GM04504 (cell line): Measurements from ENCODE around the gene TRAPPC2L.
"Not testable (repeated sequence)": the region's sequence is repeated elsewhere in the genome, so short reads cannot be mapped to it uniquely, and the experiment has no call there.

ENCODE experiments used
- DNase-seq: peaks from one replicate; pipeline ENCODE4 v3.0.0-alpha.2; 2012; ENCODE audit warnings: low read depth

The TRAPPC2L gene

DNA sequence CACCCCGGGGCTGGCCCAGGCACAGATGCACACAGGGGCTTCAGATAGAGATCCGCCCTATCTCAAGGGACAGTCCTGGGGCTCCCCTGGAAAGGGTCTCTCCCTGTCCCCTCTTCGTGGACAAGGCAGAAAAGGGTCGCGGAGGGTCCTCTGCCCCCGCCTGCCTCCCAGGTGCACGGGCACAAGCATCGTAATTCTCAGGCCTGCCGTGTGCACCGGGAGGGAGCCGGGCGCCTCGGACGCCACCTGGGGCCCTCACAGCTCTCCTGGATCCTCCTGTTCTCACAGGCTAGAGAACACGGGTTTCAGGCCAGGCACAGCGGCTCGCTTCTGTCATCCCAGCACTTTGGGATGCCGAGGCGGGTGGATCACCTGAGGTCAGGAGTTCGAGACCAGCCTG is 21.4 kb downstream of the TRAPPC2L start:
- no peak for DNase-seq

DNA sequence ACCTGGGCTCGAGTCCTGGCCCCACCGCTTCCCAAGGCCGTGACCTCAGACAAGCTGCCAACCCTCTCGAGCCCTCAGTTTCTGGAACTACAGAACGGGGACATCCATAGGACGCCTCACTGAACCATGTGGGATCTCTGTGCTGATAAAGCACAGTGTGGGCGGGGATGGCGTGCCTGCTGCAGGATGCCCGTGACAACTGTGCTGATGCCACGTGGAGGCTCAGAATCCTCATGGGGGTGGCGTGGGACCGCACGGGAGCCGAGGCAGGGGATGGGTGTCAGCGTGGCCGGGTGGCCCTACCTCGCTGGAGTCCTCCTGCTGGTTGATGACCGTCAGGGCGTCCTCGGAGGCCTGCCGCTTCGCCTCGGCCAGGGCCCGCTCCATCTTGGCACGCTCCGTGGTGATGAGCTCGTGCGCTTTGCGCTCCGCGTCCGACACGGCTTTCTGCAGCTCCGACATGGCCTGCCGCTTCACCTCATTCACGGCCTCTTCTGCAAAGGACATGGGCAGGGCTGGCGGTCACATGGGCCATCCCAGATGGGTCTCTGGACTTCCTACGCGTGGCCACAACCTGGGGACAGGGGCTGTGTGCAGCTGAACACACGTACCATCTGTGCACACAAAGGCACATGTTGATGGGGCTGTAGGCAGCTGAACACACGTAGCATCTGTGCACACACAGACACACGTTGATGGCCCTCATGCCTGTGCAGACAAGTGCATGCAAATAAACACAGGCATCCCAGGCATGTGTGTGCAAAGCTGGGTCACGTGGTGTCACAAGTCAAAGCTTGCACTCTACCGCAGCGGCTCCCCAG is 22.2 kb downstream of the TRAPPC2L start:
- no peak for DNase-seq

DNA sequence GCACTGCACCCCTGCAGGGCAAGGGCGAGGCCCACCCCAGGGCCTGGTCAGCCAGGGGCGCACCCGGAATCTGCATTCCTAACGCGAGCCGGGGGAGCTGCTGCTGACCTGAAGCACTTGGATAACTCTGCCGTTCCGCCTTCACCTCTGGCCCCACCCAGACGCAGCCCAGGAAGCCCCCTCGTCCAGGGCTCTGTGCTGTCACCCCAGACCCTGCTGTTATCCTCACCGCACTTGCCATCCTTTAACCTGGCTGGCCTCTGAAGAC is 22.8 kb downstream of the TRAPPC2L start:
- DNase-seq, result no peak

DNA sequence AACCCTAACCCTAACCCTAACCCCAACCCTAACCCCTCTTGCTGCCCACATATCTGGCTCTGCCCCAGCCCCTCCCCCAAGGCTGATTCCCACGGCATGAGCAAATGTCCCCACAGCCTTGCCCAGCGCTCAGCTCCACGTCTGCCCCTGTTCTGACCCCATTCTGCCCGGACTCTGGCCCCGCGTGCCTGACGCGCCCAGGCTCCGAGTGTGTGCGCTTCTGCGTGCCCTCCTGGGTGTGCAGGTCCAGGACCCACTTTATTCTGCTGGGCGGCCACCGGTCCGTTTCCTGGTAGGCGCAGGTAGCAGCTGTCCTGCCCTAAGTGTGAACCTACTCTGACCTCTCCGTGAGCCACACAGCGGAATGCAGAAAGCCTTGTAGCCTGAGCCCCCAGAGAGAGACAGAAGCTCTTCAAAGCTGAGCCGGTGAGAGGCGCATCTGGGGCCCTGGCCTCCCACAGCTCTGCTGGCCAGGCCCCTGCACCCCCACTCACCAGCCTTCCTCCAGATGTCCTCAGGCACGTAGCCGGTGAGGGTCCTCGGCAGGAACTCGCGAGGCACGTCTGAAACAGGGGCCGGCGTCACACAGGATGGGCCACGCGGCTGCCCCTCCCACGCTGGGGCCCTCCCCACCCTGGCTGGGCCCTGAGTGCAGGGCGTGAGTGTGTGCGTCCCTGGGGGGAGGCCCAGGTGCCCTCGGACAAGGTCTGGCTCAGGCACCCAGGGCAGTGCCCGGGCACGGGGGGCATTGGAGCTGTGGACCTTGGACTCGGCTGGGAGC is 23.5 kb downstream of the TRAPPC2L start:
- no peak for DNase-seq

- no peak for DNase-seq
Observed at GRCh38 chr16:88881007-88881615, 24.2 kb downstream of the TRAPPC2L start.

- DNase-seq, result no peak
Observed at GRCh38 chr16:88881675-88882357, 24.9 kb downstream of the TRAPPC2L start.

DNA sequence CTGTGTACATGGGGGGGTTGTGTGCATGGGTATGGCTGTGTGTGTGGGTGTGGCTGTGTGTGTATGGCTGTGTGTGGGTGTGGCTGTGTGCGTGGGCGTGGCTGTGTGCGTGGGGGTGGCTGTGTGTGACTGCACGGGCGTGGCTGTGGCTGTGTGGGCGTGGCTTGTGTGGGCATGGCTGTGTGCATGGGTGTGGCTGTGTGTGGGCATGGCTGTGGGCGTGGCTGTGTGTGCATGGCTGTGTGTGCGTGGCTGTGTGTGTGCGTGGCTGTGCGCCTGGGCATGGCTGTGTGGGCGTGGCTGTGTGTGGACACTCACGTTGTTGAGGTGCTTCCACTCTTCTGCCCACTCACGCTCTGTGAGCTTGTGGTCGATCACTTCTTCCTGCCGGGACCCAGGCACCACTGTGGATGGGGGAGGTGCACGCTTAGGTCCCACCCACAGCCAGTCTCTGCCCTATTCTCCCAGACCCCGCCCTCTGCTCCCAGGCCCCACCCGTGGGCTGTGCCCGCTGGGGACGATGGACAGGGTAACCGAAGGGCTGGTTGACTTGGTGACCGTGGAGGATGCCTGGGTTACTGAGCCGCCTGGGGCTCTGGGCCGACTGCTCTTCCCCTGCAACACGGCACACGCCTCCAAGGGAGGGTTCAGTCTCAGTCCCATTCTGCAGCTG is 25.6 kb downstream of the TRAPPC2L start:
- no peak for DNase-seq

DNA sequence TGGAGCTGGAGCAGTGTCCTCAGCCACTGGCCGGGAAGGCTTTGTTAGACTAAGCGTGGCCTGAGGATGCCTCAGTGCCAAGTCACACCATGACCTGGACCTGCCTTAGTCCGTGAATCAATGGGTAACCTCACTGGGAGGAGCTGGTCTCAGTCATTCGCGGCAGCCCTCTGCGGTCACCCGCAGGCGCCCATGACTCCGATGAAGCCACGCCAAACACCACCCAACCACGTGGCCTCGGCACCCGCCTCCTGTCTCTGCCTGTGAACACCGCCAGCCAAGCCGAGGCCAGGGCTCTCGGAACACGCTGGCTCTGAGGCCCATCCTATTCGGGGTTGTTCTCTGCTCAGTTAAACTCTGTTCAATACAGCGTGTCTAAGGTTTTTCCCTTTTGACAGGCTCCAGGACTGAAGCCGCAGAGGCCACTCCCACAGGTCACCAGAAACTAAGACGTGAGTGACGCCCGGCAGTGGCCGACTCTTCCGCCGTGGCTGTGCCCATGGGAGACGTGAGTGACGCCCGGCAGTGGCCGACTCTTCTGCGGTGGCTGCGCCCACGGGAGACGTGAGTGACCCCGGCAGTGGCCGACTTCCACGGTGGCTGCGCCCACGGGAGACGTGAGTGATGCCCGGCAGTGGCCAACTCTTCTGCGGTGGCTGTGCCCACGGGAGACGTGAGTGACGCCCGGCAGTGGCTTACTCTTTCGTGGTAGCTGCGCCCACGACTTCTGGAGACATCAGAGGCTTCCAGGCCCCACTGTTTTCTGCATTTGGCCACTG is 26.4 kb downstream of the TRAPPC2L start:
- DNase-seq, result no peak

- no peak for DNase-seq
Observed at GRCh38 chr16:88883946-88884345, 27.0 kb downstream of the TRAPPC2L start.

DNA sequence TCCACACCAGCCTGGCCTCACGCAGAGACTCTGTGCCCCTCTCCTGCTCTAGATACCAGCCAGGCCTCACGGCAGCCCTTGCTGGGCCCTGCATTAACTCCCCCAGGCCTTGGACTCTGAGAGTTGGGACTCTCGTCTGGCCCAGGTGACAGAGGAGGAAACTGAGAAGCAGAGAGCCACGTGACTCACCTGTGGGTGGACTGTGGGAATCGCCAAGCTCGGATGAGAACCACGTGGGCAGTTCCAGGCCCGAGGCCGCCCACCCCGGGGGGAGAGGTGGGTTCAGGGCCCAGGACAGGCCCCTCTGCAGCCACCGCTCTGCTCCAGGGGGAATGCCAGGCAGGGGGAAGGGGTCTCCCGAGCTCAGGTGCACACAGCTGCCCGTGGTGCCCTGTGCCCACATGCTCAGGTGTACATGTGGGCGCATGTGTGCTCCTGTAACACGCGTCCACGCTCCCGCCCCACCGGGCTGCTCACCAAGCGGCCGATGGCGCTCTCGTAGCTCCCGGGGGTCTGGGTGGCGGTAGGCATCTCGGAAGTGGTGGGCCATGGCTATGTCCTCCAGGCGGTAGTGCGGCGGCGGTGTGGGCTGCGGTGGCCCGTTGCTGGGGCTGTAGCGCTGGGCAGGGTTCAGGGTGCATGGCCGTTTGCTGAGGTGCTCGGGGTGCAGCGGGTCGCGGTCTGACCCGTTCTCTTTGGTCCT is 27.8 kb downstream of the TRAPPC2L start:
- DNase-seq, result no peak

GRCh38 chr16:88885693-88886280 is 28.9 kb downstream of the TRAPPC2L start:
- no peak for DNase-seq

GRCh38 chr16:88886420-88886844 is 29.5 kb downstream of the TRAPPC2L start:
- no peak for DNase-seq

GRCh38 chr16:88886845-88887521 is 30.1 kb downstream of the TRAPPC2L start:
- peak; percentile 31 for DNase-seq

DNA sequence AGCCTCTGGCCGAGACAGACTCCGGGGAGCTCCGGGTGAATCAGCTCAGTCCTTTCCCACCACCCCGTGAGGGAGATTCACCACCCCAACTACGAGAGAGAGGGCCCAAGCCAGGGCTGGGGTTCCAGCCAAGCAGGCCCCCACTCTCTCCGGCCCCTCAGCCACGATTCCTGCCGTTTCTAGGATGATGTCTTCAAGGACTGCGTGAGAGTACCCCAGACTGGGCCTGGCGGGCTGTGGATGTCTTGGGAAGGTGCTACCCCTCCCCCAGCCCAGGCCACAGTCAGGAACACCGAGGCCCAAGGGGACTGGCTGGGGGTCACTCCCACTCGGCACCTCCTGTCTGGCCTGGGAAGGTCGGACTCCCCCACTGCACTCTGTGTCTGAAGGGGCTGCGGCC is 31.1 kb downstream of the TRAPPC2L start:
- no peak for DNase-seq

- DNase-seq, result no peak
Observed at GRCh38 chr16:88888461-88889387, 31.8 kb downstream of the TRAPPC2L start.

- not testable (repeated sequence) for DNase-seq
Observed at GRCh38 chr16:88889702-88890352, 32.9 kb downstream of the TRAPPC2L start.

- no peak for DNase-seq
Observed at GRCh38 chr16:88891083-88891482, 34.2 kb downstream of the TRAPPC2L start.

- DNase-seq, result no peak
Observed at GRCh38 chr16:88892065-88892464, 35.1 kb downstream of the TRAPPC2L start.
